ENCODE results near the gene ZSCAN5B. TPM values are rescaled to one million over a fixed set of nuclear protein-coding genes. Genes with fewer than 3 reads are reported as not detected.

Gene ZSCAN5B
- total RNA-seq, 2 donors from 2014 or later, result 1.9 TPM; not detected in 1

- 95% methylated on average over 16 of the region's 16 CpGs for WGBS
- H3K27me3 ChIP-seq (replicated peaks; ENCODE audit: insufficient read depth), result no peaks in the 10 kb centered on the region
- no peak for DNase-seq (ENCODE audit: low spot score)
- H3K9me3 ChIP-seq, result no peaks in the 10 kb centered on the region
- H3K4me1 ChIP-seq (replicated peaks), result no peaks in the 10 kb centered on the region
- H3K36me3 ChIP-seq, result peaks cover 0 to 13% of the 10 kb centered on the region in 2 donors
- TF ChIP-seq POLR2A (IDR thresholded peaks at IDR 0.05) (no peak), CTCF (IDR thresholded peaks at IDR 0.05) (no peak), POLR2AphosphoS5 (IDR thresholded peaks at IDR 0.05) (no peak)
- H3K27ac ChIP-seq, result no peak overlapping the region
- H3K4me3 ChIP-seq, result no peak overlapping the region
- intact Hi-C loops (cut with DNase I), result loop anchor here (5.0 kb wide), 1 partner anchor 46 kb away; no protein-coding TSS in a partner anchor
These were observed 39.3 kb downstream of the ZSCAN5B start for GRCh38 chr19:56158170-56158757.

- 62% methylated on average over 11 of the region's 11 CpGs for WGBS
- Histone ChIP-seq H3K36me3 (peaks cover 0 to 13% of the 10 kb centered on the region in 2 donors), H3K27ac (peak overlapping the region in 1 of 2 donors; percentile 29), H3K4me1 (replicated peaks) (no peaks in the 10 kb centered on the region), H3K27me3 (replicated peaks; ENCODE audit: insufficient read depth) (no peaks in the 10 kb centered on the region), H3K4me3 (no peak overlapping the region), H3K9me3 (no peaks in the 10 kb centered on the region)
- DNase-seq (ENCODE audit: low spot score), result no peak
- intact Hi-C loops (cut with DNase I), result loop anchor here (5.0 kb wide), 1 partner anchor 44 kb away; no protein-coding TSS in a partner anchor
- TF ChIP-seq CTCF (IDR thresholded peaks at IDR 0.05) (no peak), POLR2AphosphoS5 (IDR thresholded peaks at IDR 0.05) (no peak), POLR2A (IDR thresholded peaks at IDR 0.05) (no peak)
These were observed 40.8 kb downstream of the ZSCAN5B start for GRCh38 chr19:56156768-56157167.

GRCh38 chr19:56155124-56155687, 42.4 kb downstream of the ZSCAN5B start:
- no peak for DNase-seq (ENCODE audit: low spot score)
- Histone ChIP-seq H3K36me3 (peaks cover 0 to 13% of the 10 kb centered on the region in 2 donors), H3K9me3 (no peaks in the 10 kb centered on the region), H3K4me3 (no peak overlapping the region), H3K27ac (no peak overlapping the region), H3K4me1 (replicated peaks) (no peaks in the 10 kb centered on the region), H3K27me3 (replicated peaks; ENCODE audit: insufficient read depth) (no peaks in the 10 kb centered on the region)
- 62% methylated on average over 17 of the region's 17 CpGs for WGBS
- intact Hi-C loops (cut with DNase I), result loop anchor here (5.0 kb wide), 1 partner anchor 43 kb away; no protein-coding TSS in a partner anchor
- TF ChIP-seq POLR2A (IDR thresholded peaks at IDR 0.05) (no peak), CTCF (IDR thresholded peaks at IDR 0.05) (peak in 1 of 4 experiments; percentile 15), POLR2AphosphoS5 (IDR thresholded peaks at IDR 0.05) (no peak)

- 62% methylated on average over 6 of the region's 6 CpGs for WGBS
- H3K27me3 ChIP-seq (replicated peaks; ENCODE audit: insufficient read depth), result no peaks in the 10 kb centered on the region
- H3K4me1 ChIP-seq (replicated peaks), result no peaks in the 10 kb centered on the region
- no peak overlapping the region for H3K27ac ChIP-seq
- no peaks in the 10 kb centered on the region for H3K36me3 ChIP-seq
- TF ChIP-seq POLR2A (IDR thresholded peaks at IDR 0.05) (no peak), CTCF (IDR thresholded peaks at IDR 0.05) (no peak), POLR2AphosphoS5 (IDR thresholded peaks at IDR 0.05) (no peak)
- no peak for DNase-seq (ENCODE audit: low spot score)
- H3K4me3 ChIP-seq, result no peak overlapping the region
- intact Hi-C loops (cut with DNase I), result no loop called here
- H3K9me3 ChIP-seq, result no peaks in the 10 kb centered on the region
These were observed 44.1 kb downstream of the ZSCAN5B start for GRCh38 chr19:56153507-56153906.

GRCh38 chr19:56152644-56153043, 44.9 kb downstream of the ZSCAN5B start:
- DNase-seq (ENCODE audit: low spot score), result no peak
- Histone ChIP-seq H3K9me3 (no peaks in the 10 kb centered on the region), H3K4me1 (replicated peaks) (no peaks in the 10 kb centered on the region), H3K27me3 (replicated peaks; ENCODE audit: insufficient read depth) (no peaks in the 10 kb centered on the region), H3K27ac (no peak overlapping the region), H3K4me3 (no peak overlapping the region), H3K36me3 (no peaks in the 10 kb centered on the region)
- intact Hi-C loops (cut with DNase I), result no loop called here
- 77% methylated on average over 2 of the region's 2 CpGs for WGBS
- TF ChIP-seq POLR2A (IDR thresholded peaks at IDR 0.05) (no peak), CTCF (IDR thresholded peaks at IDR 0.05) (no peak), POLR2AphosphoS5 (IDR thresholded peaks at IDR 0.05) (no peak)

All from prostate gland (tissue), 2 donors.